GM19455 (cell line): ENCODE data around the gene PER1.

Source experiments
- ATAC-seq: cut with Tn5 transposase; IDR thresholded peaks from one replicate; pipeline ENCODE4 v1.9.1; 2021; ENCODE audit not compliant: unreplicated experiment

PER1 gene, protein sequence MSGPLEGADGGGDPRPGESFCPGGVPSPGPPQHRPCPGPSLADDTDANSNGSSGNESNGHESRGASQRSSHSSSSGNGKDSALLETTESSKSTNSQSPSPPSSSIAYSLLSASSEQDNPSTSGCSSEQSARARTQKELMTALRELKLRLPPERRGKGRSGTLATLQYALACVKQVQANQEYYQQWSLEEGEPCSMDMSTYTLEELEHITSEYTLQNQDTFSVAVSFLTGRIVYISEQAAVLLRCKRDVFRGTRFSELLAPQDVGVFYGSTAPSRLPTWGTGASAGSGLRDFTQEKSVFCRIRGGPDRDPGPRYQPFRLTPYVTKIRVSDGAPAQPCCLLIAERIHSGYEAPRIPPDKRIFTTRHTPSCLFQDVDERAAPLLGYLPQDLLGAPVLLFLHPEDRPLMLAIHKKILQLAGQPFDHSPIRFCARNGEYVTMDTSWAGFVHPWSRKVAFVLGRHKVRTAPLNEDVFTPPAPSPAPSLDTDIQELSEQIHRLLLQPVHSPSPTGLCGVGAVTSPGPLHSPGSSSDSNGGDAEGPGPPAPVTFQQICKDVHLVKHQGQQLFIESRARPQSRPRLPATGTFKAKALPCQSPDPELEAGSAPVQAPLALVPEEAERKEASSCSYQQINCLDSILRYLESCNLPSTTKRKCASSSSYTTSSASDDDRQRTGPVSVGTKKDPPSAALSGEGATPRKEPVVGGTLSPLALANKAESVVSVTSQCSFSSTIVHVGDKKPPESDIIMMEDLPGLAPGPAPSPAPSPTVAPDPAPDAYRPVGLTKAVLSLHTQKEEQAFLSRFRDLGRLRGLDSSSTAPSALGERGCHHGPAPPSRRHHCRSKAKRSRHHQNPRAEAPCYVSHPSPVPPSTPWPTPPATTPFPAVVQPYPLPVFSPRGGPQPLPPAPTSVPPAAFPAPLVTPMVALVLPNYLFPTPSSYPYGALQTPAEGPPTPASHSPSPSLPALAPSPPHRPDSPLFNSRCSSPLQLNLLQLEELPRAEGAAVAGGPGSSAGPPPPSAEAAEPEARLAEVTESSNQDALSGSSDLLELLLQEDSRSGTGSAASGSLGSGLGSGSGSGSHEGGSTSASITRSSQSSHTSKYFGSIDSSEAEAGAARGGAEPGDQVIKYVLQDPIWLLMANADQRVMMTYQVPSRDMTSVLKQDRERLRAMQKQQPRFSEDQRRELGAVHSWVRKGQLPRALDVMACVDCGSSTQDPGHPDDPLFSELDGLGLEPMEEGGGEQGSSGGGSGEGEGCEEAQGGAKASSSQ (N-terminal part only)

GRCh38 chr17:8152112-8152775 is at the start of gene PER1:
PER1 (minus strand) TSS chr17:8152404; CDS start chr17:8150706, 1,698 bp downstream.
- no peak for ATAC-seq

DNA sequence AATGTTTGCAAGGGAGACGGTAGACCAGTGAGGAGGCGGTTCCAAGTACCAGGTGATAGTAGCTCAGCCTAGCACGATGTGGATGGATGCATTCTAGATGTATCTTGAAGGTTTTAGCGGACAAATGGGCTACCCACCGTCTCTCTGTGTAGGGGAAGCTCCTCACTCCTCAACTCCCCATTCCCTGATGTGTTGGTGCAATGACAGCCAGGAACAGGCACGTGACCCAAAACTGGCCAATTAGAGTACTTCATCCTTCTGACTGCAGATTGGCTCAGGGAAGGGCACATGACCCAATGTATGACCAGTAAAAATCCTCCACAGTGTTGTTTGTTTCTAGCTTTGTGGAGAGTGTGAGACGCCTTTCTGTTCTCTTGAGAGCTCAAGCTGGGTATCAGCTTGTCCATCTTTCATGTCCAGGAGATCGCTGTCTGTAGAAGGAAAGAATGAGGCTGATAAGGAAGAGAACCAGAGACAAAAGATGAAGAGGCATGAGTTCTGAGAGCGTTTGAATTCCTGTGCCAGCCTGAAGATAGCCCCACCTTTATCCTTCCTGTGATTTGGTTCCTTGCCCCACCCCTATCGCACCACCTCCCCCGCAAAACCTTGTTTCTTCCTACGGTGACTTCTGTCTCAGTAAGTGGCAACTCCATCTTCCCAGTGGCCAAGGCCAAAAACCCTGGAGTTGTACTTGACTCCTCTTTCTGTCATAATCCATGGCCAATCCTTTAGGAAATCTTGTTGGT is 40.0 kb upstream of the PER1 start:
- ATAC-seq = peak; percentile 28

GRCh38 chr17:8190506-8190905 is 38.3 kb upstream of the PER1 start:
- no peak for ATAC-seq

GRCh38 chr17:8189711-8190477 is 37.7 kb upstream of the PER1 start, which contains the start of gene BORCS6:
BORCS6 (minus strand) TSS chr17:8190180; CDS start chr17:8190140, 40 bp downstream.
- peak; percentile 50 for ATAC-seq

- no peak for ATAC-seq
Observed at GRCh38 chr17:8189041-8189710, 37.0 kb upstream of the PER1 start.

DNA sequence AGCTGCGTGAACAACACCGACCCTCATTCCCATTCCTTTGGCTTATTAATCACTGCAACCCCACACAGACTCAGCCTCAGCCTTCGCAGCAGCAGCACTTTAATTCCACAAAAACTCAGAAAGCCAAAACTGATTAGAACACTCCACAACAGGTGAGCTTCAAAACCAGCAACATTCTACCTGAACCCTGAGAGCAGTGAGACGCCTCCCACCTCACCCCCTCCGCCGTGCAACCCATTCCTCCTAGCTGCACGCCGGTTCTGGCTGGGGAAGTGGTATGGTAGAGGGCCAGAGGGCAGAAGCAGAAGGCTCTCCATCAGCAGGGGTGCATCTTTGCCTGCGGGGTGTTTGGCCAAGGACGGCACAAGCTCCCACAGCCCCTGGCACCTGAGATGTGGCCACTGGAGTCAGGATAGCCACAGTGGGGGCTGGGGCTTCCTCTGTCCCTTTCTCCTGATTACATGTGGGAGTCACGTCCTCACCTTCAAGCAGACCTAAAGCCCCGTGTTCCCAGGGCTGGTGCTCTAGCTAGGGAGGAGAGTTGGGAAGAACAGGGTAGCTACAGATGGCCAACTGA is 36.1 kb upstream of the PER1 start:
- no peak for ATAC-seq

DNA sequence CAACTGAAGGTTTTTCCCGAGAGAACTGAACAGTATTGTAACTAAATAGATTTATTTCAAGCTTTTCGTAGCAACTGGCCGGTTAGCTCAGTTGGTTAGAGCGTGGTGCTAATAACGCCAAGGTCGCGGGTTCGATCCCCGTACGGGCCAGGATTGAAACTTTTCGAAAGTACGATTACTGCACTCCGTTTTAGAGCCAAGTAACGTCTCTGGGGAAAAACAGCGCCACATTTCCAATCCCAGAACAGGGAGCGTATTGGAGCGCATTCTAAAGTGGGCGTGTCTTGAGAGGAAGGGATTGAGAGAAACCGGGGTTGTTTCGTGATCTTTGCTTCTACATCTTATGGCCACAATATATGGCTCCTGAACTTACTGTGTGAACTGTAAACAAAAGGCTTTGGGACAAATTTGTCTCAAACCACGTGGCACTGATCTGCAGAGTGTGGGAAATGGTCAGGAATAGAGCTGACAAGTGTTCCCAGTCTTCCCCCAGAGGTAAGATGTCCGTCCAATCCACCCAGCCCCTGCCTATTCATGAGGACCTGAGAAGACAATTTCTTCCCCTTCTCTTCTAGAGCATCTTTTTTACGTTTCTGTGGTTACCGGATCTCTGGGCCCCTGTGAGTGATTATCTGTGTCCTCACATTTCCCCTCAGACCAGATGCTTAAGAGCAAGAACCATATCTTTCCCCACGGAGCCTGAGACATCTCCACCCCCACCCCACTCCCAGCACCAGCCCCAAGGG is 35.5 kb upstream of the PER1 start:
- ATAC-seq = no peak

- ATAC-seq = no peak
Observed at GRCh38 chr17:8186787-8187516, 34.7 kb upstream of the PER1 start.

- no peak for ATAC-seq
Observed at GRCh38 chr17:8186446-8186786, 34.2 kb upstream of the PER1 start.

DNA sequence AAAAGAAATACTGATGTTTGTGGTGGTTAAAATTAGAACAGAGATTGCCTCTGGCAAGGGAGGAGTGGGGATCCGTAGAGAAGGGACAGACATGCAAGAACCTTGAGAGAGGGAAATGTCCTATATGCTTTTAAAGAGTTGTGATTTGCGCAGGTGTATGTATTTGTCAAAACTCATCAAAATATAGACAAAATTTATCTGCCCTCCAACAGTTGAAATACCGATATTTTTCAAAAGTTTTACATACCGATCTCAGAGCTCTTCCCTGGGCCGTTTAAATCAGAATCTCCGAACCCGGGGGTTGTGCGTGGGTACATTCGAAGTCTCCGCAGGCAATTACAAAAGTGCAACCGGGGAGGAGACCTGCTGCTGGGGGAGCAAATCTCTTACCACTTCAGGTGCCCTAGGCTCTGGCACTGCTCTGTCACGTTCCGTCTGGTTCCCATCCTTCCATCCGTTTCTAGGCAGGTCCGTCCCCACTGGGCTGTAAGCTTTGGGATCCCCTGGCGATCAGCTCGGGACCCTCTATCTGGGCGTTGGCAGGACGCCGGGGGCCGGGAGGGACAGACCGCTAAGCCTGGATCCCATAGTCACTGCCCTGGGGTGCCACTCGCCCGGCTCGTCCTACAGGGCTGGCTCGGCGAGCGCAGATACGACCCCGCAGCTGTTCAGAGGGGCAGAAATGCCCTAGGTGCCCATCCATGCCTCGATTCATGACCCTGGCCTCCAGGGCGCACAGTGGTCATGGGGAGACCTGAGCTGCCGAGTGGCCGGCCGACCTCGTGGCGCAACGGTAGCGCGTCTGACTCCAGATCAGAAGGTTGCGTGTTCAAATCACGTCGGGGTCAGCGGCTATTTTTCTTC is 33.6 kb upstream of the PER1 start:
- ATAC-seq = no peak

- ATAC-seq = no peak
Observed at GRCh38 chr17:8176998-8177731, 25.0 kb upstream of the PER1 start.

GRCh38 chr17:8176197-8176940 is 24.2 kb upstream of the PER1 start, which contains the start of gene TMEM107:
TMEM107 (minus strand) TSS chr17:8176380; CDS start chr17:8176286, 94 bp downstream.
- ATAC-seq = peak; percentile 39

DNA sequence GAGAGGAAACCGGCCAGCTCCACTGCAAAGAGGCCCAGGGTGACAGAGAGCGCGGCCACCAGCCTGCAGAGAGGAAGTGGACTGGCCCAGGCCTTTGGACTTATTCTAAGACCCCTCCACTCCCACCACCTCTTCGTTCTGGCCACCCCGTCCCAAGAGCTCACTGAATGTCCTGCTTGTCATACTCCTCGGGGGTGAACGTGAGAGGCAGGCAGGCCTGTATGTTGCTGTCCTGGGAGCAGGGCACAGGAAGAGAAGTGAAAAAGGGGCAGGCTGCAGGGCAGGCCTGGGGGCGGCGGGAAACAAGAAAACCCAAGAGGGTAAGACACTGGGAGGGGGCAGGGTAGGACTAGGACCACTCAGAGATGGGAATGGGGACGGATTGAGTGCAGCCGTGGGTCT is 23.6 kb upstream of the PER1 start:
- no peak for ATAC-seq

GRCh38 chr17:8173871-8174322 is 21.7 kb upstream of the PER1 start:
- no peak for ATAC-seq
